PFSK-1 (cell line): Measurements from ENCODE around the gene REC8.

Experiments
- FOXP2 ChIP-seq: optimal IDR thresholded peaks from 2 replicates; pipeline ENCODE3; 2011; ENCODE audit warnings: borderline replicate concordance, control low read depth, inconsistent platforms; ENCODE audit not compliant: insufficient read depth; ENCODE audit errors: extremely low read length, extremely low read depth
- POLR2AphosphoS5 ChIP-seq: IDR thresholded peaks from 2 replicates; pipeline ENCODE4 v1.6.1; 2012; ENCODE audit warnings: low read depth, mild to moderate bottlenecking, control low read depth, low read length, moderate library complexity
- SIN3A ChIP-seq: IDR thresholded peaks from 2 replicates; pipeline ENCODE4 v1.6.1; 2012; ENCODE audit warnings: mild to moderate bottlenecking, low read length, moderate library complexity, borderline replicate concordance; ENCODE audit not compliant: insufficient read depth
- TAF1 ChIP-seq: IDR thresholded peaks from 2 replicates; pipeline ENCODE4 v1.6.1; 2012; ENCODE audit warnings: low read length, control low read depth, borderline replicate concordance; ENCODE audit not compliant: insufficient read depth
- TF ChIP-seq, protein P1 (sequence below), 2 experiments: IDR thresholded peaks; 2 replicates each; pipeline versions ENCODE4 v1.6.1 to v1.8.0; 2011 to 2012; ENCODE audit warnings: low read depth in 2 of 2, low read length in 2 of 2, control low read depth in 1 of 2, inconsistent platforms in 1 of 2, mild to moderate bottlenecking in 1 of 2, moderate library complexity in 1 of 2; ENCODE audit not compliant: insufficient read depth in 1 of 2

The REC8 gene

DNA sequence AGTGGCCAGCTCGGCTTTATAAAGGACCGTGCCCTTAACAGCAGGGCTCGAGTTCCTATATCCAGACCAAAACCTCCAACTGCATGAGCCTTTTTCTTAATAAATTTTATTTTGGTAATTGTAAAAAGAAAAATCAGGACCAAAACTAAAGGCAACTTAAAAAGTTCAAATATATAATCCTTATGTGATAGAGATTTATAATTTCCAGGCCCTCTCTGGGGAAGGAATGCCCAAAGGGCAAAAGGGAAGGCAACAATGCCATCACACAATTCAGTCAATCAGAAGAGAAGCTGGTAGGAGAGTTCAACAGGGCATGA is 17.1 kb downstream of the REC8 start:
- no peak for TF ChIP-seq SIN3A
- TF ChIP-seq, protein P1, sequence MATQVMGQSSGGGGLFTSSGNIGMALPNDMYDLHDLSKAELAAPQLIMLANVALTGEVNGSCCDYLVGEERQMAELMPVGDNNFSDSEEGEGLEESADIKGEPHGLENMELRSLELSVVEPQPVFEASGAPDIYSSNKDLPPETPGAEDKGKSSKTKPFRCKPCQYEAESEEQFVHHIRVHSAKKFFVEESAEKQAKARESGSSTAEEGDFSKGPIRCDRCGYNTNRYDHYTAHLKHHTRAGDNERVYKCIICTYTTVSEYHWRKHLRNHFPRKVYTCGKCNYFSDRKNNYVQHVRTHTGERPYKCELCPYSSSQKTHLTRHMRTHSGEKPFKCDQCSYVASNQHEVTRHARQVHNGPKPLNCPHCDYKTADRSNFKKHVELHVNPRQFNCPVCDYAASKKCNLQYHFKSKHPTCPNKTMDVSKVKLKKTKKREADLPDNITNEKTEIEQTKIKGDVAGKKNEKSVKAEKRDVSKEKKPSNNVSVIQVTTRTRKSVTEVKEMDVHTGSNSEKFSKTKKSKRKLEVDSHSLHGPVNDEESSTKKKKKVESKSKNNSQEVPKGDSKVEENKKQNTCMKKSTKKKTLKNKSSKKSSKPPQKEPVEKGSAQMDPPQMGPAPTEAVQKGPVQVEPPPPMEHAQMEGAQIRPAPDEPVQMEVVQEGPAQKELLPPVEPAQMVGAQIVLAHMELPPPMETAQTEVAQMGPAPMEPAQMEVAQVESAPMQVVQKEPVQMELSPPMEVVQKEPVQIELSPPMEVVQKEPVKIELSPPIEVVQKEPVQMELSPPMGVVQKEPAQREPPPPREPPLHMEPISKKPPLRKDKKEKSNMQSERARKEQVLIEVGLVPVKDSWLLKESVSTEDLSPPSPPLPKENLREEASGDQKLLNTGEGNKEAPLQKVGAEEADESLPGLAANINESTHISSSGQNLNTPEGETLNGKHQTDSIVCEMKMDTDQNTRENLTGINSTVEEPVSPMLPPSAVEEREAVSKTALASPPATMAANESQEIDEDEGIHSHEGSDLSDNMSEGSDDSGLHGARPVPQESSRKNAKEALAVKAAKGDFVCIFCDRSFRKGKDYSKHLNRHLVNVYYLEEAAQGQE (IDR thresholded peaks at IDR 0.05; ENCODE audit: insufficient read depth in 1 of 2, low read depth in 2 of 2, low read length in 2 of 2) = no peak

DNA sequence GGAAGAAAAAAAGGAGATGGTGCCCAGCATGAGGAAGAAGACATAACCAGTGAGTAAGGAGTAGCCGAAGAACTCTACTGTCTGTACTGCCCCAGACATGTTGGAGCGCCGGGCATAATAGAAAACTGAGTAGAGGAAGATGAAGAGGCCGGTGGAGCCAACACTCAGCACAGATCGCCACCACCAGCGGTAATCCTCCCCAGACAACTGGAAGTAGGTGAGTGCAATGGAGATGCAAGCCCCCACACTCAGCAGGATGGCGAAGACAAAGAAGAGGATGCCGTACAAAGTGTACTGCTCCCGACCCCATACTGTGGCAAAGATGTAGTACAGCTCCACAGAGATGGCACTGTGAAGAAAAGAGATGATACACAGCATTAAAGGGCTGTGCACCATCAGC is 17.6 kb downstream of the REC8 start:
- TF ChIP-seq SIN3A (no peak), FOXP2 (no peak), POLR2AphosphoS5 (no peak), TAF1 (no peak)
- TF ChIP-seq, protein P1 (IDR thresholded peaks at IDR 0.05; ENCODE audit: insufficient read depth in 1 of 2, low read depth in 2 of 2, low read length in 2 of 2) = no peak

DNA sequence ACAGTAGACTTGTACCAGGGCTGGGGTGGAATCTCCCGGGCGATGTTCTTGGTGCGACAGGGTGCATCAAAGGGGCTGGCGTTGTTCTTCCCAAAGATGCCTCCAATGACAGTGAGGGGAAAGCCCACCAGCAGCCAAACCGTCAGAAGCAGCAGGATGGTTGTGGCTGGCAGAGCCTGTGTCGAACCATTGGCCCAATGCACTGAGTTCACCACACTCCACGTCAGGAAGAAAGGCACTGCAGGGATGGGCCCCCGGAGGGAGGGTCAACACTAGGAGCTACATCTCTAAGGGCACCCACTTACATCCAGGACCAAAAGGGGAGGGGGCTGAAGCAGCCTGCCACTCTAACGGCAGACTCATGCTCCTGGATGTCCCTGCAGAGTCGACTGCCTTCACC is 18.5 kb downstream of the REC8 start:
- TF ChIP-seq POLR2AphosphoS5 (no peak), TAF1 (no peak), FOXP2 (no peak)
- TF ChIP-seq, protein P1 (IDR thresholded peaks at IDR 0.05; ENCODE audit: insufficient read depth in 1 of 2, low read depth in 2 of 2, low read length in 2 of 2) = no peak

DNA sequence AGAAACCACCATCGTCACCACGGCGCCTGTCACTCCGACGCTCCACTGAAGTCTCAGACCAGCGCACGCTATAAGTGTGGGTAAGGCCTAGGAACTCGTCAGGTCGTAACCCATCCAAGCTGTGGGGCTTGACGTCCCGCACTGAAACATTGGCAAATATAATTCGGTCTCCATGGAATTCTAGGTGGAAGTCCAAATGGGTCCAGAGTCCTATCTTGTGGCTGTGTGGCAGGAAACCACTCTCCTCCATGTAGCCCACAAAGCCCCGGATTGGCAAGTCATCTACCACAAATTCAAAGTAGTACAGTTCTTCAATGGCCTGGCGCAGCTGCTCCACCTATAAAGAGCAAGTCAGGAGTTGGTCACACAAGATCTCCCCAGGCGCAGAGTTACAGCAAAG is 21.1 kb downstream of the REC8 start:
- TF ChIP-seq TAF1 (no peak), SIN3A (no peak), POLR2AphosphoS5 (no peak), FOXP2 (no peak)
- TF ChIP-seq, protein P1 (IDR thresholded peaks at IDR 0.05; ENCODE audit: insufficient read depth in 1 of 2, low read depth in 2 of 2, low read length in 2 of 2) = no peak

DNA sequence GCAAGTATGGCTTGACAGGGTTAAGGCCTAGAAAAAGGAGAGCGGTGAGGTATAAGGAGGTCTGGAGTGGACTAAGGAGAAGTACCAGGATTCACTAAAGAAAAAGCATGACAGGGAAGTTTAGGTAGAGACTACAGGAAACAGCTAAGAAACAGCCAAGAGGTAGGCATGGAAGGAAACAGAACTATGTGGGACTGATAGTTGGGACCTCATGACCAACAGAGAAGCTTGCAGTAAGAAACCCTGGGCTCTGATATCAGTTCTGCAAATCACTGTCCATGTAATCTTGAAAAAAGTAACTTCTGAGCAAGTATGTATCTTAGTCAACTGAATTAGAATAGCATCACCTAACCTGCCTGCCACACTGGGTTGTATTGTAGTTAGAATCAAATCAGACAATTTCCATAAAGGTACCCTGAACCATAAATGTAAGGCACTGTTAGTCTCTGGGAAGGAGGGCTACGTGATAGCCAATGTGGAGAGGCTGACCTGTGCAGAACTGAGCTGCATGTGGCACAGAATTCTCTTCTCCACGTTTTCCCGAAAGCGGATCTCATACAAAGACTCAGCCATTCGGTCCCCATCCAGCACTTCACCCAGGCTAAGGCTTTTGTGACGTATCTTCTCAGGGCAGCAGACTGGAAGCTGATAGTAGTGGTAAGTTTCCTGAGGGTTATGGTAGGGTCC is 22.4 kb downstream of the REC8 start:
- TF ChIP-seq, protein P1 (IDR thresholded peaks at IDR 0.05; ENCODE audit: insufficient read depth in 1 of 2, low read depth in 2 of 2, low read length in 2 of 2) = no peak
- TF ChIP-seq FOXP2 = no peak
- no peak for TF ChIP-seq TAF1
- no peak for TF ChIP-seq POLR2AphosphoS5
- no peak for TF ChIP-seq SIN3A
